Neural cell (in vitro differentiated cells): ENCODE measurements around the gene C3orf85.

Experiments used
- EP300 ChIP-seq: fragments of 450-650 bp; conservative IDR thresholded peaks from 2 replicates; pipeline ENCODE4 v1.6.1; 2014; ENCODE audit warnings: antibody characterized with exemption, mild to moderate bottlenecking, moderate library complexity; ENCODE audit not compliant: poor library complexity, severe bottlenecking
- MXI1 ChIP-seq: fragments of 450-650 bp; conservative IDR thresholded peaks from 2 replicates; pipeline ENCODE4 v1.6.1; 2014; ENCODE audit warnings: antibody characterized with exemption, mild to moderate bottlenecking; ENCODE audit not compliant: poor library complexity, severe bottlenecking
- POLR2AphosphoS5 ChIP-seq: IDR thresholded peaks from 2 replicates; pipeline ENCODE4 v1.6.1; 2012
- TF ChIP-seq, protein P1 (sequence below): fragments of 450-650 bp; IDR thresholded peaks from 2 replicates; pipeline ENCODE4 v1.5.1; 2014; ENCODE audit warnings: antibody characterized with exemption, mild to moderate bottlenecking, moderate library complexity; ENCODE audit not compliant: poor library complexity, severe bottlenecking

DNA sequence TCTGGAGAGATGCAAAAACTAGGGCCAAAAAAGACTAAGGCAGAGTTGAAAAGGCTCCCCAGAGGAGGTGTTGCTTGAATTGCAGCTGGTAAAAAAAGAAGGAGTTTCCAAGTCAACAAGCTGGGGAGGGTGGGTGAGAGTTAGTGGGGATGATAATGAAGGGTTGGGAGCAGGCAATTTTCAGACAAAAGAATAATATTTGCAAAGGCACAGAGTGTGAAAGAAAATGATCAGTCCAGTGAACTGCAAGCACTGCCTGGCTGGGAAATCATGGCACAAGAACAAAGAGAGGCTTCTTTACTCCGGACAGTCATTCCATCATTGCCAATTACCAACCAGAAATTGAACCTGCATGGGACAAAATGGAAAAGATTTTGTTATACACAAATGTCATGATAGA is 42.2 kb downstream of the C3orf85 start:
- TF ChIP-seq EP300, result no peak
- TF ChIP-seq, protein P1, sequence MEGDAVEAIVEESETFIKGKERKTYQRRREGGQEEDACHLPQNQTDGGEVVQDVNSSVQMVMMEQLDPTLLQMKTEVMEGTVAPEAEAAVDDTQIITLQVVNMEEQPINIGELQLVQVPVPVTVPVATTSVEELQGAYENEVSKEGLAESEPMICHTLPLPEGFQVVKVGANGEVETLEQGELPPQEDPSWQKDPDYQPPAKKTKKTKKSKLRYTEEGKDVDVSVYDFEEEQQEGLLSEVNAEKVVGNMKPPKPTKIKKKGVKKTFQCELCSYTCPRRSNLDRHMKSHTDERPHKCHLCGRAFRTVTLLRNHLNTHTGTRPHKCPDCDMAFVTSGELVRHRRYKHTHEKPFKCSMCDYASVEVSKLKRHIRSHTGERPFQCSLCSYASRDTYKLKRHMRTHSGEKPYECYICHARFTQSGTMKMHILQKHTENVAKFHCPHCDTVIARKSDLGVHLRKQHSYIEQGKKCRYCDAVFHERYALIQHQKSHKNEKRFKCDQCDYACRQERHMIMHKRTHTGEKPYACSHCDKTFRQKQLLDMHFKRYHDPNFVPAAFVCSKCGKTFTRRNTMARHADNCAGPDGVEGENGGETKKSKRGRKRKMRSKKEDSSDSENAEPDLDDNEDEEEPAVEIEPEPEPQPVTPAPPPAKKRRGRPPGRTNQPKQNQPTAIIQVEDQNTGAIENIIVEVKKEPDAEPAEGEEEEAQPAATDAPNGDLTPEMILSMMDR, result no peak
- TF ChIP-seq MXI1, result no peak
- TF ChIP-seq POLR2AphosphoS5, result no peak
